DND-41 (cell line): ENCODE measurements around the gene SOX4.

Experiments
- CTCF ChIP-seq: IDR thresholded peaks from 2 replicates; pipeline ENCODE4 v1.5.1; 2012; ENCODE audit warnings: borderline replicate concordance, low read length, moderate library complexity, mild to moderate bottlenecking; ENCODE audit not compliant: poor library complexity, severe bottlenecking; ENCODE audit errors: extremely low read depth
- EZH2 ChIP-seq: IDR thresholded peaks from 3 replicates; pipeline ENCODE4 v1.6.1; 2012; ENCODE audit warnings: borderline replicate concordance, low read depth, mild to moderate bottlenecking, moderate library complexity, low read length, inconsistent platforms; ENCODE audit not compliant: severe bottlenecking

DNA sequence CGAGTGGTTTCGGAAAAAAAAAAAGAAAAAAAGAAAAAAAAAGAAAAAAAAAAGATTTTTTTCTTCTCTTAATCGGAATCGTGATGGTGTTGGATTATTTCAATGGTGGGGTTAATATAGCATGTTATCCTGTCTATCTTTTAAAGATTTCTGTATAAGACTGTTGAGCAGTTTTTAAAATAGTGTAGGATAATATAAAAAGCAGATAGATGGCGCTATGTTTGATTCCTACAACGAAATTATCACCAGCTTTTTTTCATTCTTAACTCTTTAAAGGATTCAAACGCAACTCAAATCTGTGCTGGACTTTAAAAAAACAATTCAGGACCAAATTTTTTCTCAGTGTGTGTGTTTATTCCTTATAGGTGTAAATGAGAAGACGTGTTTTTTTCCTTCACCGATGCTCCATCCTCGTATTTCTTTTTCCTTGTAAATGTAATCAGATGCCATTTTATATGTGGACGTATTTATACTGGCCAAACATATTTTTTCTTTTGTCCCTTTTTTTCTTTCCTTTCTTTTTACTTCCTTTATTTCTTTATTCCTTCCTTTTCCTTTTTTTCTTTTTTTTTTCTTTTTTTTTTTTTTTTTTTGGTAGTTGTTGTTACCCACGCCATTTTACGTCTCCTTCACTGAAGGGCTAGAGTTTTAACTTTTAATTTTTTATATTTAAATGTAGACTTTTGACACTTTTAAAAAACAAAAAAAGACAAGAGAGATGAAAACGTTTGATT, 3.6 kb downstream of the SOX4 start:
- TF ChIP-seq CTCF (peak; percentile 62), EZH2 (no peak)
